Adrenal gland (tissue), 12 donors: ENCODE results near the gene PWWP2B. TPM values are rescaled to one million over a fixed set of nuclear protein-coding genes. Genes with fewer than 3 reads are reported as not detected.
"Not testable (repeated sequence)": the region's sequence is repeated elsewhere in the genome, so short reads cannot be mapped to it uniquely, and the experiment has no call there.

Experiments used
- DNase-seq, 7 donors: peaks; one replicate each; pipeline ENCODE4 v3.0.0-alpha.2; 2019 to 2020
- H3K27ac ChIP-seq, 5 donors: fragments of 200-600 bp; sonication (generic) in 4 of 5; 1 replicate in 3 of 5; 2 replicates in 2 of 5; pipeline versions ENCODE4 v1.5.1 to v1.8.0; 2016 to 2020; ENCODE audit warnings: mild to moderate bottlenecking in 1 of 5
- H3K27me3 ChIP-seq: fragments of 200-600 bp; 2 replicates; pipeline ENCODE4 v1.8.0; 2021
- H3K36me3 ChIP-seq, 2 donors: fragments of 200-600 bp; replicated peaks in 1 of 2; 1 replicate in 1 of 2; 2 replicates in 1 of 2; pipeline versions ENCODE4 v1.5.1 to v1.8.0; 2018 to 2022
- H3K4me1 ChIP-seq, 2 donors: fragments of 200-600 bp; replicated peaks in 1 of 2; 1 replicate in 1 of 2; 2 replicates in 1 of 2; pipeline versions ENCODE4 v1.5.1 to v1.8.0; 2018 to 2021
- H3K4me3 ChIP-seq, 4 donors: fragments of 200-600 bp; sonication (generic) in 3 of 4; one replicate each; pipeline ENCODE4 v1.5.1; 2016 to 2018
- H3K9me3 ChIP-seq, 3 donors: fragments of 200-600 bp; sonication (generic) in 1 of 3; replicated peaks in 1 of 3; 1 replicate in 2 of 3; 2 replicates in 1 of 3; pipeline versions ENCODE4 v1.5.1 to v1.8.0; 2016 to 2021
- POLR2A ChIP-seq, 2 donors: fragments of 450-650 bp; IDR thresholded peaks; one replicate each; pipeline ENCODE4 v1.6.1; 2017; ENCODE audit warnings: antibody characterized with exemption in 2 of 2, mild to moderate bottlenecking in 2 of 2, moderate library complexity in 1 of 2
- WGBS, 4 donors: extraction: QIAGEN DNeasy Blood & Tissue Kit in 2 of 4; methylation state at CpG; one replicate each; pipeline versions ENCODE4 v1.1.5 to v1.1.7; 2013 to 2017; 5-methylcytosine and 5-hydroxymethylcytosine counted together
- intact Hi-C, 2 donors: fragments of 100-400 bp; cut with DNase I; formaldehyde crosslinking; loops; one replicate each; pipeline versions ENCODE4 v1.14.1 to v1.15.0; 2022 to 2023
- polyA plus RNA-seq, 3 donors: library from polyadenylated mRNA; stranded (reverse); fragments of 200-250 nt in 2 of 3; fragments of 350-450 nt in 1 of 3; fragmentation: Illumina TruSeq in 1 of 3; extraction: RNeasy Lipid Tissue Mini Kit (QIAGEN cat#74804) in 1 of 3; gene quantifications; one replicate each; pipeline ENCODE4 v1.2.3, GENCODE V29; 2013 to 2014
- total RNA-seq, 9 donors: library from RNA; depleted of rRNA in 4 of 9; stranded (reverse); fragments of >200 nt in 4 of 9; fragments of 120-200 nt in 1 of 9; fragmentation: NEBNext Ultra II Directional in 1 of 9; extraction: Animal tissue kit (Norgen Biotek cat#: 25700) in 1 of 9; gene quantifications; one replicate each; pipeline versions ENCODE4 v1.1.0 to v1.2.4, GENCODE V29; 2013 to 2023
- TF ChIP-seq, protein P1 (sequence below), 6 experiments: fragments of 450-650 bp in 4 of 6; fragments of 200-600 bp in 2 of 6; sonication (generic) in 1 of 6; IDR thresholded peaks; 1 replicate in 5 of 6; 2 replicates in 1 of 6; pipeline versions ENCODE4 v1.5.1 to v1.8.0; 2016 to 2021; ENCODE audit warnings: antibody characterized with exemption in 6 of 6, mild to moderate bottlenecking in 2 of 6, moderate library complexity in 1 of 6
- donor health status: healthy with polysubstance abuse.
- donor health status: Bipolar disorder and iron deficiency.
- donor health status: DM: yes; HTN: yes; CAD: no.
- donor health status: DM: no; HTN: no; CAD: no.
- donor health status: DM: no; HTN: no; CAD: no.
- donor health status: DM: yes; HTN: yes; CAD: no.

PWWP2B gene
- total and polyA plus RNA-seq, 12 donors: 3.4 to 75.3 (median 40.7) TPM

DNA sequence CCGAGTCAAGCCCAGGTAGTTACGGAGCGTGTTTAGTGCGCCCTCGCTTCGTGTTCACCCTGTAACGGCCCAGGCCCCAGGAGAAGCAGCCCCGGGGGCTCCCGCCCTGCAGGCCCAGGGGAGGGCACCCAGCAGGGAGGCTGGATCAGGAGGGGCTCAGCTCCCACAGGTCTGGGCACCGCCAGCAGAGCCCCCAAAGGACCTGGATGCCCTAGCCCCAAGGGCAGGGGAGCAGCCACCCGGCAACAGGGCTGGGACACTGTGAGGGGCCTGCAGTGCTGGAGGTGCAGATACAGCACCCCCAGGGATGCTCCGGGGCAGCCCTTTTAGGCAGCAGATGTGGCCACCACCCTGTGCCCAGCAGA, 35.2 kb downstream of the PWWP2B start:
- Histone ChIP-seq H3K27ac (no peak overlapping the region), H3K4me3 (no peak overlapping the region), H3K36me3 (no peaks in the 10 kb centered on the region), H3K27me3 (no peaks in the 10 kb centered on the region), H3K4me1 (peaks cover 0 to 14% of the 10 kb centered on the region in 2 donors), H3K9me3 (no peaks in the 10 kb centered on the region)
- WGBS, 4 donors: 74 to 91% (median 90%) methylated on average over 5 to 12 of the region's 12 CpGs; no CpG with 5 or more reads in 1 of the 4 donors
- no peak for TF ChIP-seq POLR2A (IDR thresholded peaks at IDR 0.05)
- TF ChIP-seq, protein P1, sequence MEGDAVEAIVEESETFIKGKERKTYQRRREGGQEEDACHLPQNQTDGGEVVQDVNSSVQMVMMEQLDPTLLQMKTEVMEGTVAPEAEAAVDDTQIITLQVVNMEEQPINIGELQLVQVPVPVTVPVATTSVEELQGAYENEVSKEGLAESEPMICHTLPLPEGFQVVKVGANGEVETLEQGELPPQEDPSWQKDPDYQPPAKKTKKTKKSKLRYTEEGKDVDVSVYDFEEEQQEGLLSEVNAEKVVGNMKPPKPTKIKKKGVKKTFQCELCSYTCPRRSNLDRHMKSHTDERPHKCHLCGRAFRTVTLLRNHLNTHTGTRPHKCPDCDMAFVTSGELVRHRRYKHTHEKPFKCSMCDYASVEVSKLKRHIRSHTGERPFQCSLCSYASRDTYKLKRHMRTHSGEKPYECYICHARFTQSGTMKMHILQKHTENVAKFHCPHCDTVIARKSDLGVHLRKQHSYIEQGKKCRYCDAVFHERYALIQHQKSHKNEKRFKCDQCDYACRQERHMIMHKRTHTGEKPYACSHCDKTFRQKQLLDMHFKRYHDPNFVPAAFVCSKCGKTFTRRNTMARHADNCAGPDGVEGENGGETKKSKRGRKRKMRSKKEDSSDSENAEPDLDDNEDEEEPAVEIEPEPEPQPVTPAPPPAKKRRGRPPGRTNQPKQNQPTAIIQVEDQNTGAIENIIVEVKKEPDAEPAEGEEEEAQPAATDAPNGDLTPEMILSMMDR (IDR thresholded peaks at IDR 0.05): no peak
- no peak for DNase-seq
- intact Hi-C loops: no loop called here

DNA sequence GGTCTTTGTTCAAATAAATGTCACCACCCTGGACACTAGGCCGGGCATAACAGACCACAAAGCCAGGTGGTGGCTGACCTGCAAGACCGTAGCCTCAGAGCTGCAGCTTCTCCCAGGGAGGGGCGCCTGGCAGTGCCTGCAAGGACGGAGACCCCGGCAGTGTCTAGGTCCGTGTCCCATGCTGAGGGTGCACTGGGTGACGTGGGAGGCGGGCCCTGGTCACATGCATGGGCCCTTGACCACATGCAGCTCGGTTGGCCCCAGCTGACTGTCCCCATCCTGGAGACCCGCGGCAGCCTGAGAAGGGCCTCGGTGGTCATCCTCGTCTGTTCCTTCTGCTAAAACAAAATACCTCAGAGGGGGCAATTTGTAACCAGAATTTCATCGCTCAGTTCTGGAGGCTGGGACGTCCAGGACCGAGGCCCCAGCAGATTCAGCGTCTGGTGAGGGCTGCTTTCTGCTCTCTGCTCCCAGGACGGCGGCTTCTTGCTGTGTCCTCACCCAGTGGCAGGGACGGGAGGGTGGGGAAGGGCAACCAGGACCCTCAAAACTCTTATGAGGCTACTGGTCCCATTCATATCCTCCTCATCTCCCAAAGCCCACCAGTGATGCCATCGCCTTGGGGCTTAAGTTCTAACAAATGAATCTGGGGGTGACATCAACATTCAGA, 36.8 kb downstream of the PWWP2B start:
- H3K9me3 ChIP-seq: no peaks in the 10 kb centered on the region
- intact Hi-C loops: no loop called here
- peak overlapping the region in 1 of 4 donors; percentile 22 for H3K4me3 ChIP-seq
- peaks cover 0 to 18% of the 10 kb centered on the region in 2 donors for H3K4me1 ChIP-seq
- no peaks in the 10 kb centered on the region for H3K27me3 ChIP-seq
- DNase-seq: no peak
- TF ChIP-seq POLR2A (IDR thresholded peaks at IDR 0.05): no peak
- TF ChIP-seq, protein P1 (IDR thresholded peaks at IDR 0.05): no peak
- peak overlapping the region in 3 of 5 donors; percentile 39 to 70 (median 43) for H3K27ac ChIP-seq
- WGBS, 4 donors: 91 to 100% (median 95%) methylated on average over 3 to 21 of the region's 21 CpGs
- H3K36me3 ChIP-seq: no peaks in the 10 kb centered on the region

DNA sequence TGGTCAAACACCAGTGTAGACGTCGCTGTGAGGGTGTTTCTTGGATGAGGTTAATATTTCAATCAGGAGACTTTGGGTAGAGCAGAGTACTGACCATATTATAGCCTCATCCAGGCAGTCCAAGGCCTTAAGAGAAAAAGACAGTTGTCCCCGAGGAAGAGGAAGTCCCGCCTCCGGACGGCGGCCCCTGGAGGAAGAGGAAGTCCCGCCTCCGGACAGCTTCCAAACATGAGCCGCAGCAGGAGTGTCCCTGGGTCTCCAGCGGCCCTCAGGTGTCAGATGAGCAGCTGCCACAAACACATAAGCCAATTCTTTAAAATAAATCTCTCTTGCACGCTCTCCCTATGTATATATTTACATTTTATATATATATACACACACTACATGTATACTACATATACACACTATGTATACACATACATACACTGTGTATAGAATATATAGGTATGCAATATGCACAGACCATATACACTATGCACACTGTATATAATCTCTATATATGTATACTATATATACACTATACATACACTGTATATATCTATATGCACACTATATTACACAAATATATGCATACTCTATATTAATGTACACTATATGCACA, 37.5 kb downstream of the PWWP2B start:
- Histone ChIP-seq H3K27ac (peak overlapping the region in 3 of 5 donors; percentile 39 to 70 (median 43)), H3K9me3 (no peaks in the 10 kb centered on the region), H3K4me3 (peak overlapping the region in 1 of 4 donors; percentile 22), H3K4me1 (peaks cover 0 to 17% of the 10 kb centered on the region in 2 donors), H3K36me3 (no peaks in the 10 kb centered on the region), H3K27me3 (no peaks in the 10 kb centered on the region)
- peak in 6 of 7 donors; percentile 81 to 87 (median 85) for DNase-seq
- 35 to 79% (median 37%) methylated on average over 3 to 12 of the region's 12 CpGs for WGBS, 4 donors
- intact Hi-C loops: no loop called here
- TF ChIP-seq, protein P1 (IDR thresholded peaks at IDR 0.05): no peak
- TF ChIP-seq POLR2A (IDR thresholded peaks at IDR 0.05): no peak

DNA sequence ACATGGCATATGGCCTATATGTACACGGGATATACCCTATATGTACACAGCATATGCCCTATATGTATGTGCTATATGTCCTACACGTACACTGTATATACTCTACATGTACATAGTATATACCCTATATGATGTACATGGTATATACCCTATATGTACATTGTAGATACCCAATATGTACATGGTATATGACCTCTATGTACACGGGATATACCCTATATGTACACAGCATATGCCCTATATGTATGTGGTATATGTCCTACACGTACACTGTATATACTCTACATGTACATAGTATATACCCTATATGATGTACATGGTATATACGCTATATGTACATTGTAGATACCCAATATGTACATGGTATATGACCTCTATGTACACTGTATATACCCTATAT, 38.3 kb downstream of the PWWP2B start:
- intact Hi-C loops, DNase-seq: not testable (repeated sequence)
- 76 to 84% (median 81%) methylated on average over 5 of the region's 5 CpGs for WGBS, 4 donors

DNA sequence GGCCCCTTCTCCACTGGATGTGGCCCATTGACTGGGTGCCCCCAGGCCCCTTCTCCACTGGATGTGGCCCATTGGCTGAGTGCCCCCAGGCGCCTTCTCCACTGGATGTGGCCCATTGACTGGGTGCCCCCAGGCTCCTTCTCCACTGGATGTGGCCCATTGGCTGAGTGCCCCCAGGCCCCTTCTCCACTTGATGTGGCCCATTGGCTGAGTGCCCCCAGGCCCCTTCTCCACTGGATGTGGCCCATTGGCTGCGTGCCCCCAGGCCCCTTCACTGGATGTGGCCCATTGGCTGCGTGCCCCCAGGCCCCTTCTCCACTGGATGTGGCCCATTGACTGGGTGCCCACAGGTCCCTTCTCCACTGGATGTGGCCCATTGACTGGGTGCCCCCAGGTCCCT, 39.1 kb downstream of the PWWP2B start:
- peaks cover 0 to 11% of the 10 kb centered on the region in 2 donors for H3K4me1 ChIP-seq
- intact Hi-C loops, H3K27ac ChIP-seq, H3K4me3 ChIP-seq, H3K27me3 ChIP-seq, H3K9me3 ChIP-seq, H3K36me3 ChIP-seq, DNase-seq: not testable (repeated sequence)
- 97 to 100% (median 100%) methylated on average over 2 to 3 of the region's 3 CpGs for WGBS, 4 donors

More for the DNA sequence above, 38.3 kb downstream of the PWWP2B start:
- not testable (repeated sequence) for H3K4me3 ChIP-seq, H3K27me3 ChIP-seq, H3K36me3 ChIP-seq, H3K27ac ChIP-seq, H3K9me3 ChIP-seq
- peaks cover 0 to 11% of the 10 kb centered on the region in 2 donors for H3K4me1 ChIP-seq
